Heart left ventricle (tissue), 13 donors: ENCODE results near the gene NDRG3.

ENCODE experiments used
- CTCF ChIP-seq, 12 donors: fragments of 200-600 bp; sonication (generic) in 4 of 12; IDR thresholded peaks; one replicate each; pipeline versions ENCODE4 v1.5.0 to v1.8.0; 2018 to 2022; ENCODE audit warnings: antibody characterized with exemption in 12 of 12, mild to moderate bottlenecking in 5 of 12
- POLR2A ChIP-seq, 2 donors: fragments of 450-650 bp; IDR thresholded peaks; one replicate each; pipeline ENCODE4 v1.6.1; 2017; ENCODE audit warnings: antibody characterized with exemption in 2 of 2, mild to moderate bottlenecking in 2 of 2, moderate library complexity in 2 of 2
- donor health status: ischemic (EF 13 %, LVEDD 7.1; RV severe dilation, severe dysfunction).
- donor health status: DM: no; HTN: yes; CAD: no.
- donor health status: DM: no; HTN: no; CAD: no.
- donor health status: ischemic (EF 25% LVEDD 6.9; RV normal size, moderate dysfunction).
- donor health status: ischemic (EF 25% LVEDD 5.7; RV mildly dilated, moderate dysfunction).
- donor health status: ischemic (EF 35%, LVEDD 5.7; RV mildly dilated, moderate dysfunction).
- donor health status: nonischemic (EF 11% LVEDD 7.7; RV severe dilation, severe dysfunction).
- donor health status: DM: yes; HTN: yes; CAD: no.
- donor health status: PGD.
- donor health status: ischemic (EF 29% LVEDD 5.4; RV normal size, mild dysfunction).
- donor health status: nonischemic (EF 23%, LVEDD 6.1; RV moderate dilation, normal function).

- TF ChIP-seq CTCF (IDR thresholded peaks at IDR 0.05) (no peak), POLR2A (IDR thresholded peaks at IDR 0.05) (no peak)
Measured at GRCh38 chr20:36687850-36688249, 58.0 kb downstream of the NDRG3 start.
